HG02885 (cell line): ENCODE measurements around the gene C1orf35.

ENCODE experiments used
- ATAC-seq: cut with Tn5 transposase; IDR thresholded peaks from one replicate; pipeline ENCODE4 v1.9.1; 2021; ENCODE audit warnings: mild to moderate bottlenecking; ENCODE audit not compliant: unreplicated experiment, poor library complexity

C1orf35 gene

DNA sequence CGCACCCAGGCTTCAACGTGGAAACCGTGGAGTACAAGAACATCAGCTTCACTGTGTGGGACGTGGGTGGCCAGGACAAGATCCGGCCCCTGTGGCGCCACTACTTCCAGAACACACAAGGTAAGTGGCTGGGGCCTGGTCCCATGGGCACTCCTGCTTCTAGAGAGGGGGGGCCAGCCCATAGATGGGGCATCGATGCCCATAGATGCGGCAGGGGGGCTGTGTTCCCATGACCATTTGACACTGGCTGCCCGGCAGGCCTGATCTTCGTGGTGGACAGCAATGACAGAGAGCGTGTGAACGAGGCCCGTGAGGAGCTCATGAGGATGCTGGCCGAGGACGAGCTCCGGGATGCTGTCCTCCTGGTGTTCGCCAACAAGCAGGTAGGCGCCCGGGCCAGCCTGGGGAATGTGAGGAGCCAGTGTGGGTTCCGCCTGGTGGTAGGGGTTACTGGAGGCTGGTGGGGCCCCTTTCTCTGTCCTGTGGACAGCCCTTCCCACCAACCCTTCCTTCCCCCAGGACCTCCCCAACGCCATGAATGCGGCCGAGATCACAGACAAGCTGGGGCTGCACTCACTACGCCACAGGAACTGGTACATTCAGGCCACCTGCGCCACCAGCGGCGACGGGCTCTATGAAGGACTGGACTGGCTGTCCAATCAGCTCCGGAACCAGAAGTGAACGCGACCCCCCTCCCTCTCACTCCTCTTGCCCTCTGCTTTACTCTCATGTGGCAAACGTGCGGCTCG lies 5.6 kb downstream of the C1orf35 start:
- ATAC-seq = no peak

DNA sequence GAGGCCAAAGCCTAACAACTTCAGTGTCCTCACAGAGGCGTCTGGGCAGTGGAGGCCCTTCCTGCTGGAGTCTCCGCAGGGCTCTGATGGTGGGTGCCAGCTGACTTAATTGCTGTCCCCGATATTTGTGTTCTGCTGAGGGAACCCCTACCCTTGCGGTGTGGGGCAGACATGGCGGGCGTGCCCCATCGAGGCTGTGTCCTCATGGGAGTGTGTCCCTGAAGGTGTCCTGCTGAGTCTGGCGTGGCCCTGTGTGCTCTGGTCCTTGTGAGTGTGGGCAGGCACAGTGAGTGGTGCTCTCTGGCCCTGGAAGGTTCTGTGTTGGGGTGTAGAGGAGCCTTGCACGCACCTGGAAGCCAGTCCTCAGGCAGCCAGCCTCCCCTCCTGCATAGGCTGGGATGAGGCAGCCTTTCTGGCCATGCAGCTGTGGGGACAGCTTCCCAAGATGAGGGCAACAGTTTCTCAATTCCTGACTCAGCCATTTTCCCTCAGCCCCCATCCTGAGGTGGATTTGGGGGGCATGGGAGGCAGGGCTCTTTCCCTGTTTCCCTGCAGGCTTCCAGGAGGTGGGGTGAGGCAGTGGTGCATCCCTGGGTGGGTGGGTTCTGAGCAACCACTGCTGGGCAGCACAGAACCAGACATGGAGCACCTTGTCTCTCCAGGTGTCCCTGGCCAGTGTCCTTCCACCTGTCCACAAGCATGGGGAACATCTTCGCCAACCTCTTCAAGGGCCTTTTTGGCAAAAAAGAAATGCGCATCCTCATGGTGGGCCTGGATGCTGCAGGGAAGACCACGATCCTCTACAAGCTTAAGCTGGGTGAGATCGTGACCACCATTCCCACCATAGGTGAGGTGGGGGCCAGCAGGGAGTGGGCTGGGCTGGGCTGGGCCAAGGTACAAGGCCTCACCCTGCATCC lies 6.5 kb downstream of the C1orf35 start:
- no peak for ATAC-seq

DNA sequence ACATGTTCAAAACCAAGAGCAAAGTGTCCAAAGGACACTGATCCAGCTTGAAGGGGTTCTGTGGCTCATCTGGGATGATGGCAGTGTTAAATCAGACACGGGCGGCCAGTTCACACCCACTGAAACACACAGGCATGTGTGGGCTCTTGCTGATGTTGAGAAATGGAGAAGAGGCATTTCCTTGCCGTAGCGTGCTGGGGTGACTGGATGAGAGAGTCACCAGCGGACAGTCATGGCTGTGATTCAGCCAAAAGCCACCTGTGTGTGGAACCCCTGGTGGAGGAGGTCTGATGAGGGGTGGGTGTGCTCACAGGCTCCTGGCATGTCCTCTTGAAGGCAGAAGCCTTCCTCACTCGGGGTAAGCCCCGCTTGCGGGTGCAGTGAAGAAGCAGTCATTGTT lies 7.2 kb downstream of the C1orf35 start:
- no peak for ATAC-seq

DNA sequence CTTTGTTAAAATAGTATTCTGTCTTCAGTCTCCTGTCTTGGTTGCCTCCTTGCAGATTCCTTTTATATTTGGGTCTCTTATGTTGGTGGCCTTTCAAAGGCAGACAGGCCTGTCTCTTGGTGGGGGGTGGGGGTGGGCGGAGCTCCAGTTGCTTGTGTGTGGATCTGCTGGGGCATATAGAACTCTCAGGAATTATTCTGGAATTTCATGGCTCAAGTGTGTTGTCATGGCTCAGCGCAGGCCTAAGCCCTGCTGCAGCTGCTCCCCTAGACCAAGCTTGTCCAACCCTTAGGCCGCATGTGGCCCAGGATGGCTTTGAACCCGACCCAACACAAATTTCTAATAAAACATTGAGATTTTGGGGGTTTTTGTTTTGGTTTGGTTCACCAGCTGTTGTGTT lies 8.0 kb downstream of the C1orf35 start:
- no peak for ATAC-seq

DNA sequence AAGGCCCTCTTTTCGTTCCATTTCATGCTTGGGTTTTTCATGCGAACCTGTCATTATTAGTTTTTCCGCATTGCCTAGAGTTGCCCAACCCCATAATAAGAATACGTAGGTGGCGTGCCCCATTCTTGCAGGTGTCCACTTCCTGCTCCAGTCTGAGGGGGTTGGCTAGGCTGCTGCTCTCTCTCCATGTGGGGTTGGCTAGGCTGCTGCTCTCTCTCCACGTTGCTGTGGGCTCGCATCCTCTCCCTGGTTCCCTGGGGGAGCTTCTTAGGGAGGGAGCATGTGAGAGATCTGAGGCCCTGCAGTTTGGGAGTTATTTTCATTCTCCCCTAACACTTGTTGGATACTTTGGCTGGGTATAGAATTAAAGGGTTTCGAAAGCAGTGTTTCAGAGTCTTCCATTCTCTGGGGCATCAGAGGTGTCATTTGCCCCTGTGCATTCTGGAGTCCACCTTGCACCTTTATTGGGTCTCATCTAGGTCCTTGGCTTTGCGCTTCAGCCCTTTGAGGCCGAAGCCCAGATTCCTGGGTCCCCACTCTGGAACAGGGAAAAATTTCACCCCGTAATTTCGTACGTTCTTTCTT lies 8.6 kb downstream of the C1orf35 start:
- ATAC-seq = no peak

DNA sequence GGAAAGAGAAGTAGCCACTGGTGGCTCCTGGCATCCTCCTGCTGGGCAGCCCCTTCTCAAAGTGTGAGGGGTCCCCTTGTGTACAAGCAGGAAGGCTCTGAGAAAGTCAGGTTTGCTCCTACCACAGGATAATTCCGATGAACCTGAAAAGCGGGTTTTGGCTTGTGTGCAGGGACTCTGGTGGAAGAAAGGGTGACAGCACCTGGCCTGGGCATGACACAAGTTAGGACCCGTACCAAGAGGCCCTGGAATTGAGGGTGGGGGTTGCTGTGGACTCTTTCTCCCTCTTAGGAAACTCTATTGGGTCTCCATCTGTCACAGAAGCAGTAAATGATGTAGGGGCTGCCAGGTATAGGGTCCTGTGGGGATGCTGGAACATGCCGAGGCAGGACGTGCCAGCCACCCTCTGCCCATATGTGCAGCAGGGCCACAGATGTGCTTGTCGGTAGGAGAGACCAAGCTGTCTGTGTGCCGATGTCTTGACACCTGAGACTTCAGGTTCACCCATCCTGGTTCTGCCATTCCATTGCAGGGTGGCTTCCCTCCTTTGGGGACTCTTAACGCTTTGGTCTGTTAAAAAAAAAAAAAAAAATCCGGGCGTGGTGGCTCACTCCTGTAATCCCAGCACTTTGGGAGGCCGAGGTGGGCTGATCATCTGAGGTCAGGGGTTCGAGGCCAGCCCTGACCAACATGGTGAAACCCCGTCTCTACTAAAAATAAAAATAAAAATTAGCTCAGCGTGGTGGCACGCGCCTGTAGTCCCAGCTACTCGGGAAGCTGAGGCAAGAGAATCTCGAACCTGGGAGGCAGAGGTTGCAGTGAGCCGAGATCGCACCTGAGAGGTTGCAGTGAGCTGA lies 9.8 kb downstream of the C1orf35 start:
- no peak for ATAC-seq

DNA sequence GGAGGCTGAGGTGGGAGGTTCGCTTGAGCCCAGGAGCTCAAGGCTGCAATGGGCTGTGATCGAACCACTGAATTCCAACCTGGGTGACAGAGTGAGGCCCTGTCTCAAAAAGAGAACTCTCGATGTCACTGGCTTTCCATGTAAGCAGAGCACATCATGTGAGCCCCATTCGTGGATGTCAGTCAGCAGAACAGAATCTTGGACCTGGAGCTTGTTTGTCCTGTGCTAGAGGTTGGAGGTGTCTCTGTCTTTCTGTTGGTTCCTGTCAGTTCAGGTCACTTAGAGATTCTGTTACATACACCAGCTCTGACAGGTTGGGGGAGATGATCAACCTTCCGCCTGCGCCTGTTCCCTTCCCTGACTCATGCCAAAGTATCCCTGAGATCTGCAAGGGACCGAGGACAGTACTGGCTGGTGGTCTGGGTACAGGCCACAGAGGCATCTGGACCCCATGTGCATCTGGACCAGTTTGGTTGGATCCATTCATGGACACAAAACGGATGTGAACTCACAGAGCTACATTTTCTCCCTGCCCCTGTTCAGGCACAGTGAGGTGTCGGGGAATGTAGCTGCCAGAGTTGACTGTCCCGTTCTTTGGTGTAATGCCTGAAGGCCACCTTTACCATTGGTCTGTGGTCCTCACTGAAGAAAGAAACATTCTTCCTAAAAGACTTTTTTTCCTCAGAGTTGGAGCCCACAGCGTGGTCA lies 10.6 kb downstream of the C1orf35 start:
- no peak for ATAC-seq

DNA sequence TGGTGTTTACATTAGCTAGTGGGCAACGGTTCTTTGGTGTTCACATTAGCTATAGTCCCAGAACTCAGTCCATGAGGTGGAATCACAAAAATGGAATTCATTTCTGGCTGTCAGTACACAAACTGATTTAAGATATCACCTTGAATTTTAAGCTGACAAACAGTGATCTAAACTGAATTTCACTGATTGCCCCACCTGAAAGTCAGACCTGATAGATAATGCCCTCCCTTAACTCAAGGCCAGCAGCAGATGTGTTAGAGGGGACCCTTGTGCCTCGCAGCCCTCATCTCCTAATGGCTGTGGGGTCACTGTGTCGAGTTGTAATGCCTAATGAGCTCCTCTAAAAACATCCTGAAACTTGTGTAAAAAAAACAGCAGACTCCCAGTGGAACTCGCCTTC lies 12.0 kb downstream of the C1orf35 start:
- ATAC-seq = no peak

DNA sequence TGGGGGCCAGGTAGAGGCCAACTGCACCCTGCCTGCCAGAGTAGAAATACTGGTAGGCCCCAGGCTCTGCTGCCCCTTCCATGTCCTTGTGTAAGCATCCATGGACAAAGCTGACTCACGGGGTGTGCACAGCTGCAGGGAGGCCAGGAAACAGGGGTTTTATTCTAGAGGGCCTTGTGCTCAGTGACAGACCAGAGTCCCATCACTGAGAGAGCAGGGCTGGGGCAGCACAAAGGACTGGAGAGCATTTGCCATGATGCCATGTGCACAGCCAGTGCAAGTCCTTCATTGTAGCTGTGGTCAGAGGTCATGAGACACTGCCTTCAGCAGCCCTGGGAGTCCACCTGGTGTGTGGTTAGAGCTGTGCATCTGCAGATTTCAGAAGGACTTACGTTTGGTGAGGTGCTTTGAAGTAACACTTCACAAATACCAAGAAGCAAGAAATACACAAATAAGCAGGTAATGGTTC lies 12.5 kb downstream of the C1orf35 start:
- peak; percentile 54 for ATAC-seq

DNA sequence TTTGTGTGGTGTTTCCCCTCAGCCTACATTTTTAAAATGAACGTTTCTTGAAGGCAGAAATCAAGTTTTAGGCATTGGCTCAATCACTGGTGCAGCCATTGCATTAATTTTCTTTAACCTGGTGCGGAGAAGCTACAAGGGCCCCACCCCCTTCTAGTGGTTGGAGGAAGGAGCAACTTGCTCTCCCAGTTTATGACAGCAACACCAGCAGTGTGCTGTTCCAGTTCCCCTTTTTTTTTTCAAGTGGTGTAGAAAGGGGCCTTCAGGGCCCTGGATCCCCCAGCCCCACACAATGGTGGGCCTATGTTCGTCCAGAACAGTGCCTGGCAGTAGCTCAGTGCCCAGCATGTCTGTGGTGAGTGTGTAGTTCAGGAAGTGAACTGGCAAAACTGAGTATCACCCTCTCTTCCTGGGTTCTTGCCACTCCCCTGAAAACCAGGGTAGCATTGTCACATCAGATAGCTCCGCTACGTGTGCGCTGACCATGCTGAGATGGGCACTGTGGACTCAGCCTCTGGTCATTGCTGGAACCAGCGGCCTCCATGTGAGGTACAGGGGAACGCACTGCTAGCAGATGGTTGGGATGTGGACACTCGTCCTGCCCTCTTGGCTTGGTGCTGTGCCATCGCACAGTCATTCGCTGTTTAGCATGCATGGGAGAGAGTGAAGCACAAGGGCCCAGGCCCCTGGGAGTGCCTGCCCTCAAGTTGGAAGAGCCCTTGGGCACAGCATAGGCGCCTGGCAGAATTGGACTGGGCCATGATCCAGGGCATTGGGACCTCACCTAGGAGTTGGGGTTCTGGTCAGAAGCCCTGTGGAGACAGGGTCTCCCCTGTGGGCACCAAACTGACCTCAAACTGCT lies 13.4 kb downstream of the C1orf35 start:
- peak; percentile 38 for ATAC-seq

DNA sequence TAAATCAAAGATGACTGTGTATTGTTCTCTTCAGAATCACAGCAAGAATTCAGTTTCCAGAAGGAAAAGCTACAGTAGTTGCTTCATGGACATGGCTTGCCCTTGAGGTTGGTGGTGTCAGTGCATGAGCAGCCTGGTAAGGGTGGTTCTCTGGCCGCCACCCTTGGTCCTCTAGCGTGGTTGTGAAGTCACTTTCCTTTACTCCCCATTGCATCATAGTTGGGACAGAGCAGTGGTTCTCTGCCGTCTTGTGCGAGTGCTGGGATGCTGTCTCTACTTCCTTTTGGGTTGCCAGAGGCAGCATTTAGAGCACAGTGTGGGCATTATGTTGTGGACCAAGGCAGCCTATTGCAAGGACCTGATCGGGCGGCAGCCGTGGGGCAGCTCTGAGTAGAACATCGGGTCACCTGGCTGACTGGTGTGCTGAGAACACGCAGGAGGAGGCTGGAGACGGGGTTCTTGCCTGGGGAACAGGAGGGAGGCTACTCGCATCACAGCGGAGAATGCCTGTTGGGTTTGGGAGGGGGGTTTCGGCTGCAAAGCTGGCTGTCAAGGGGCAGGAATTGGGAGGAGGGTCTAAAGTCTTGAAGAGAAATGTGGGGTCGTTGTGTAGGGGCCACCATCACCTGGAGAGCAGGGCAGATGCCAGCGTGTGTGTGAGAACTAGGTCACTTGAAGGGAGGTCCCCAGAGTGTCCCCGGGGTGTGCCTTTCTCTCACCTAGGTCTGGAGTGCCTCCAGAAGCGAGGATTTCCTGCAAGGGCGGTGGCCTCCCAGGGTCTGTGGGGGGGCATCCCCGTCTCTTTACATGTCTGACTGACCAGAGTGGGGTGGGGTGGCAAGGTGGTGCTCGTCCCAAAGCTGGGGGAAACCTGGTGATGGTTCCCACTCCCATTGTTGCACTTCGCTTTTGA lies 14.3 kb downstream of the C1orf35 start:
- ATAC-seq = no peak

DNA sequence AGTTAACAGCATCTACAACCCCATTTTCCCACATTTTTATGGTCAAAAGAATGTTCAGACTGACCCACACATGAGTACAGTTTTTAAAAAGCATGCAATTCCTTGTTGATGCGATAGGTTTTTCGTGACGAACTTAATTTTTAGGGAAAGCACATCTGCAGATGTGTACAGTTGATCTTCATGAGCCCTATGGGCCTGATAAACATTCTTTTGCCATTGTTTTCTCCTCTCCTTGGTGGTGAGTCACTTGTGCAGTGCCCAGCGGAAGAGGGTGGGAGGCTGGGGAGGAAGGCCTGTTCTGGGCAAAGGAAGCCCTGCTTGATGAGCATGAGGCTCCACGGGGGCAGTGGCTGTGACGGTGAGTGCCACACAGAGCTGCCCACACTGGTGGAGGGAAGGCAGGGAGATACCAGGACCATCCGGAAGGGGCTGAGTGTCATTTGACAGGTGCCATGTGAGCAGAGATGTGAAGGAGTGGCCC lies 15.3 kb downstream of the C1orf35 start:
- ATAC-seq = no peak

DNA sequence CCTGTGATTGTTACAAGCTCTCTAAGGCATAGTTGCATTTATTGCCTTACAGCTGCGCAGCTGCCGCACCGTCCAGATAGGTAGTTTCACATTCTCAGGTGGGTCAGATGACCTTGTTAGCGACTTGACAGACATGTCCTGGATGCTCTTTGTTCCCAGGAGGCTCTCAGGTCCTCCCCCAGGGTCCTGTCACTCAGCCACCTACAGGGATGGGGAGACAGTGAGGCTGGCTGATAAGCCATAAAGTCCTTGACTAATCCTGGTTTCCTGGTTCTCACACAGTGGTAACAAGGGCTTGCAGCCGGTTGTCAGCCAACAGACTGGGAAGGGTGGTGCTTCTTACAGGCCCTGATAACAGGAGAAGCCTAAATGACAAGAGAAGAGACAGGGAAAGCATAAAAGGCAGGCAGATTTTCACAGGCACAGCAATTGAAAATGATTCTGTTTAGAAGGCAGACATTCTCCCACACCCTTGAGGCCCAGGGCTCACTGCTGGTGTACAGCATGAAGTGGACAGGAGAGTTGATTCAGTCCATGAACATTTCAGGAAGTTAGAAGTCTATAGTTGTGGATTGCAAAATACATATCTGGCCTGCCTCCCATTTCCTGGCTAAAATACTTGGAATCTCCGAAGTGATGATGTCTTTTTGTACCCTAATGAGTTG lies 17.7 kb downstream of the C1orf35 start:
- no peak for ATAC-seq

DNA sequence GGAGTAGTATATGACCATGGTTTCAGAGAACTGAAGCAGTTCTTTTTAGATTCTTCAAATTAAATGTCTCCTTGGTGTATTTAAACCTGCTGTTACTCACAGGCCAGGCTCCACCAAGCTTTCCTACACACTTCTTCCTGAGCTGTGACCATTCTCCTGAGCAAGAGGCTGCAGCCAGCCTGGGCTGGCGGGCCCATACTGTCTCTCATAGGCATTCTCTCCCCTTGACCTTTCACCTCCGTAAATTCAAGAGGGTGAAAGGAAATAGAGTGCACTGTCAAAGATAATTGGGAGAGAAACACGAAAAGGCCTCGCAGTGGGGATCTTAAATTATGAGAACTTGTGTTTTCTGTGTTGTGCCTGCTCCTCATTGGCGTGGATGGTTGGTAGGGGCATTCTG lies 18.3 kb downstream of the C1orf35 start:
- no peak for ATAC-seq

DNA sequence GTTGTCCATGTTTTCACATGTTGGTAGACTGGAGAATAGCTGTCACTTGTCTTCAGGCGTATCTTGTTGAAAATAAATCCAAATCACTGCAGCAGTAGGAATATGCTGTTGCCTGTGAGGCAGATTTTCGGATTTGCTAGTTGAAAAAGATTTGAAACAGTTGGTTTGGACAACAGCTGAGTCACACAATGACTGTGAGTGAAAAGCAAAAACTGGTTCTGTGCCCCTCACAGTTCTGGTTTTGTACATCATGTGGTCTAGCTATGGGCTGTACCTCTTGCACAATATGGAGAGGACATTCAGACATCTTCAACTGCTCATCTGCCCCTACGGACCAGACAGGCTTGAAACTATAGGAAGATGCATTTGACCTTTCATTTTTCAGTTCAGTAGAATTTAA lies 18.8 kb downstream of the C1orf35 start:
- ATAC-seq = no peak

DNA sequence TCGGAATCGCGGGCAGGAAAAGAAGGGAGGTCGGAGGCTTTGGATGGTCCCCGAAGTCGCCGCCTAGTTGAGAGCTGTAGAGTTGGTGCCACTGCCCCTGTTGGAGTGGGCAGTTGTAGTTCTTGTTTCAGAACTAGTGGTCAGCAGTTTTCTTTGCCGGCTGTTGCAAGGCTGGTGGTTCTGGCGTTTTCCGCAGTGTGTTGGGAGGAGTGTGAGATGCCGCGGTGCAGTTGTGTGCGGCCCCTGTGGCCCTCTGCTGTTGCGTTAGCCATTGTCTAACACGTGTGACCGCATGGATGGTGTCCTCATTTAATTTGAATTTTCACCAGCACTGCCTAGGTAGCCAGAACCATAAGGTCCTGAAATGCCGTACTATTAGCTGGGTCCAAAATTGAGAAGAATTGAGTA lies 19.2 kb downstream of the C1orf35 start:
- ATAC-seq = no peak
